CD8-positive, alpha-beta memory T cell (primary cell): Measurements from ENCODE around the gene SPATS2. TPM values are rescaled to one million over a fixed set of nuclear protein-coding genes. Genes with fewer than 3 reads are reported as not detected.
"Not testable (repeated sequence)": the region's sequence is repeated elsewhere in the genome, so short reads cannot be mapped to it uniquely, and the experiment has no call there.

Experiments
- CTCF ChIA-PET: fragments of 350-600 bp; sonication (Branson Sonifier 250); formaldehyde crosslinking; loops from one replicate; lab custom pipeline; 2021; ENCODE audit warnings: antibody characterized with exemption; lab: Charles Lee
- POLR2A ChIA-PET: fragments of 350-600 bp; sonication (Branson Sonifier 250); formaldehyde crosslinking; loops from one replicate; lab custom pipeline; 2021; ENCODE audit warnings: antibody characterized with exemption; lab: Charles Lee
- DNase-seq, 5 donors: peaks; one replicate each; pipeline versions ENCODE4 v3.0.0 to v3.0.0-alpha.2; 2020 to 2022; ENCODE audit warnings: mixed read lengths in 1 of 5
- H3K27ac ChIP-seq: one replicate; pipeline ENCODE4 v1.7.0; 2013; ENCODE audit warnings: low read depth, mild to moderate bottlenecking, low read length, moderate library complexity
- H3K27me3 ChIP-seq: 2 replicates; pipeline ENCODE4 v1.7.0; 2013; ENCODE audit warnings: low read length, mild to moderate bottlenecking; ENCODE audit not compliant: insufficient read depth, poor library complexity, severe bottlenecking
- H3K36me3 ChIP-seq: 2 replicates; pipeline ENCODE4 v1.7.0; 2013; ENCODE audit warnings: mild to moderate bottlenecking, low read length, moderate library complexity; ENCODE audit not compliant: insufficient read depth
- H3K4me1 ChIP-seq: 2 replicates; pipeline ENCODE4 v1.7.0; 2013; ENCODE audit warnings: mild to moderate bottlenecking, low read length, moderate library complexity; ENCODE audit not compliant: insufficient read depth
- H3K4me3 ChIP-seq: 2 replicates; pipeline ENCODE4 v1.7.0; 2013; ENCODE audit warnings: mild to moderate bottlenecking, low read length
- H3K9me3 ChIP-seq: 2 replicates; pipeline ENCODE4 v1.7.0; 2013; ENCODE audit warnings: mild to moderate bottlenecking, low read length
- H3K27ac Mint-ChIP-seq, 8 donors: one replicate each; pipeline ENCODE4 v1.8.0; 2020 to 2021; ENCODE audit warnings: mixed read lengths in 8 of 8, mild to moderate bottlenecking in 6 of 8, inconsistent platforms in 3 of 8, moderate library complexity in 3 of 8
- H3K27me3 Mint-ChIP-seq, 2 donors: one replicate each; pipeline ENCODE4 v1.8.0; 2020 to 2021; ENCODE audit warnings: mixed read lengths in 2 of 2, mild to moderate bottlenecking in 1 of 2, moderate library complexity in 1 of 2
- H3K36me3 Mint-ChIP-seq, 3 donors: one replicate each; pipeline ENCODE4 v1.8.0; 2020 to 2021; ENCODE audit warnings: mixed read lengths in 3 of 3, inconsistent platforms in 1 of 3, mild to moderate bottlenecking in 1 of 3
- H3K4me1 Mint-ChIP-seq, 3 donors: one replicate each; pipeline ENCODE4 v1.8.0; 2020 to 2021; ENCODE audit warnings: mixed read lengths in 3 of 3, inconsistent platforms in 1 of 3, mild to moderate bottlenecking in 1 of 3
- H3K4me3 Mint-ChIP-seq, 7 donors: one replicate each; pipeline ENCODE4 v1.8.0; 2020 to 2021; ENCODE audit warnings: mixed read lengths in 7 of 7, mild to moderate bottlenecking in 6 of 7, moderate library complexity in 4 of 7, inconsistent platforms in 2 of 7
- H3K9me3 Mint-ChIP-seq, 5 donors: one replicate each; pipeline ENCODE4 v1.8.0; 2020 to 2022; ENCODE audit warnings: mixed read lengths in 5 of 5, mild to moderate bottlenecking in 3 of 5, moderate library complexity in 2 of 5, inconsistent platforms in 1 of 5
- polyA plus RNA-seq: library from polyadenylated mRNA; unstranded; fragments of 300-500 nt; fragmentation: Illumina TruSeq; gene quantifications from one replicate; pipeline ENCODE4 v1.2.3, GENCODE V29; 2021
- total RNA-seq, 2 experiments: library from RNA; stranded (reverse); gene quantifications; one replicate each; pipeline ENCODE4 v1.2.3, GENCODE V29; 2021

The SPATS2 gene
- total and polyA plus RNA-seq, 3 experiments from 2014 or later: 7.6 to 9.4 (median 9.1) TPM

- Mint-ChIP-seq H3K4me1 (no peaks in the 10 kb centered on the region), H3K9me3 (no peaks in the 10 kb centered on the region), H3K36me3 (peaks cover 0 to 2% (median 0%) of the 10 kb centered on the region in 3 donors), H3K4me3 (no peak overlapping the region), H3K27me3 (no peaks in the 10 kb centered on the region), H3K27ac (no peak overlapping the region)
- H3K36me3 ChIP-seq: no peaks in the 10 kb centered on the region
- DNase-seq: no peak
- H3K9me3 ChIP-seq: no peaks in the 10 kb centered on the region
- H3K27me3 ChIP-seq: no peaks in the 10 kb centered on the region
- ChIA-PET POLR2A (no interaction called here), CTCF (no interaction called here)
- no peaks in the 10 kb centered on the region for H3K4me1 ChIP-seq
- no peak overlapping the region for H3K27ac ChIP-seq
- no peak overlapping the region for H3K4me3 ChIP-seq
Observed at GRCh38 chr12:49417558-49417957, 50.3 kb downstream of the SPATS2 start.

- POLR2A ChIA-PET: no interaction called here
- H3K4me3 ChIP-seq: no peak overlapping the region
- Mint-ChIP-seq H3K27me3 (no peaks in the 10 kb centered on the region), H3K4me3 (no peak overlapping the region), H3K4me1 (no peaks in the 10 kb centered on the region), H3K36me3 (peaks cover 0 to 2% (median 0%) of the 10 kb centered on the region in 3 donors), H3K27ac (no peak overlapping the region), H3K9me3 (no peaks in the 10 kb centered on the region)
- H3K27ac ChIP-seq: no peak overlapping the region
- CTCF ChIA-PET: no interaction called here
- H3K9me3 ChIP-seq: no peaks in the 10 kb centered on the region
- H3K4me1 ChIP-seq: no peaks in the 10 kb centered on the region
- no peaks in the 10 kb centered on the region for H3K27me3 ChIP-seq
- no peaks in the 10 kb centered on the region for H3K36me3 ChIP-seq
- no peak for DNase-seq
Observed at GRCh38 chr12:49420556-49420955, 53.3 kb downstream of the SPATS2 start.

- Mint-ChIP-seq H3K36me3 (peaks cover 0 to 4% (median 2%) of the 10 kb centered on the region in 3 donors), H3K4me3 (no peak overlapping the region), H3K27me3 (no peaks in the 10 kb centered on the region), H3K27ac (peak overlapping the region in 1 of 8 donors; percentile 23), H3K4me1 (no peaks in the 10 kb centered on the region), H3K9me3 (no peaks in the 10 kb centered on the region)
- H3K9me3 ChIP-seq: no peaks in the 10 kb centered on the region
- no peak for DNase-seq
- H3K4me1 ChIP-seq: no peaks in the 10 kb centered on the region
- CTCF ChIA-PET: no interaction called here
- H3K36me3 ChIP-seq: no peaks in the 10 kb centered on the region
- H3K4me3 ChIP-seq: no peak overlapping the region
- H3K27ac ChIP-seq: no peak overlapping the region
- POLR2A ChIA-PET: no interaction called here
- no peaks in the 10 kb centered on the region for H3K27me3 ChIP-seq
Observed at GRCh38 chr12:49422114-49422513, 54.9 kb downstream of the SPATS2 start.

GRCh38 chr12:49428793-49429192, 61.5 kb downstream of the SPATS2 start:
- ChIA-PET CTCF (no interaction called here), POLR2A (no interaction called here)
- H3K27me3 ChIP-seq: no peaks in the 10 kb centered on the region
- H3K9me3 ChIP-seq: no peaks in the 10 kb centered on the region
- peaks cover 0 to 4% (median 0%) of the 10 kb centered on the region in 3 donors for H3K36me3 Mint-ChIP-seq
- H3K27ac ChIP-seq: no peak overlapping the region
- DNase-seq: no peak
- H3K4me1 Mint-ChIP-seq: no peaks in the 10 kb centered on the region
- no peak overlapping the region for H3K27ac Mint-ChIP-seq
- H3K4me1 ChIP-seq: no peaks in the 10 kb centered on the region
- no peak overlapping the region for H3K4me3 ChIP-seq
- no peaks in the 10 kb centered on the region for H3K27me3 Mint-ChIP-seq
- no peak overlapping the region for H3K4me3 Mint-ChIP-seq
- no peaks in the 10 kb centered on the region for H3K9me3 Mint-ChIP-seq
- no peaks in the 10 kb centered on the region for H3K36me3 ChIP-seq

GRCh38 chr12:49432616-49433015, 65.4 kb downstream of the SPATS2 start:
- no peaks in the 10 kb centered on the region for H3K36me3 Mint-ChIP-seq
- Histone ChIP-seq H3K9me3 (no peaks in the 10 kb centered on the region), H3K27ac (no peak overlapping the region), H3K36me3 (no peaks in the 10 kb centered on the region), H3K27me3 (no peaks in the 10 kb centered on the region), H3K4me3 (no peak overlapping the region), H3K4me1 (no peaks in the 10 kb centered on the region)
- no peak overlapping the region for H3K4me3 Mint-ChIP-seq
- H3K27ac Mint-ChIP-seq: no peak overlapping the region
- no peaks in the 10 kb centered on the region for H3K4me1 Mint-ChIP-seq
- ChIA-PET CTCF (no interaction called here), POLR2A (no interaction called here)
- no peak for DNase-seq
- H3K9me3 Mint-ChIP-seq: no peaks in the 10 kb centered on the region
- no peaks in the 10 kb centered on the region for H3K27me3 Mint-ChIP-seq

GRCh38 chr12:49436799-49437198, 69.5 kb downstream of the SPATS2 start:
- H3K4me3 Mint-ChIP-seq, H3K4me1 Mint-ChIP-seq, H3K9me3 ChIP-seq, CTCF ChIA-PET, H3K27me3 Mint-ChIP-seq, H3K36me3 ChIP-seq, H3K36me3 Mint-ChIP-seq, H3K27ac Mint-ChIP-seq, H3K27ac ChIP-seq, H3K4me1 ChIP-seq, POLR2A ChIA-PET, H3K9me3 Mint-ChIP-seq, DNase-seq, H3K27me3 ChIP-seq, H3K4me3 ChIP-seq: not testable (repeated sequence)

GRCh38 chr12:49439042-49439441, 71.8 kb downstream of the SPATS2 start:
- H3K36me3 Mint-ChIP-seq: peaks cover 0 to 3% (median 0%) of the 10 kb centered on the region in 3 donors
- no peaks in the 10 kb centered on the region for H3K36me3 ChIP-seq
- no peak overlapping the region for H3K4me3 ChIP-seq
- POLR2A ChIA-PET: no interaction called here
- no peaks in the 10 kb centered on the region for H3K9me3 ChIP-seq
- H3K4me1 Mint-ChIP-seq: peaks cover 0 to 6% (median 2%) of the 10 kb centered on the region in 3 donors
- no peaks in the 10 kb centered on the region for H3K4me1 ChIP-seq
- no peaks in the 10 kb centered on the region for H3K9me3 Mint-ChIP-seq
- no peaks in the 10 kb centered on the region for H3K27me3 Mint-ChIP-seq
- H3K27ac ChIP-seq: no peak overlapping the region
- no peaks in the 10 kb centered on the region for H3K27me3 ChIP-seq
- H3K4me3 Mint-ChIP-seq: no peak overlapping the region
- CTCF ChIA-PET: no interaction called here
- DNase-seq: no peak
- peak overlapping the region in 1 of 8 donors; percentile 7 for H3K27ac Mint-ChIP-seq

- peaks cover 0 to 3% (median 0%) of the 10 kb centered on the region in 3 donors for H3K36me3 Mint-ChIP-seq
- H3K9me3 Mint-ChIP-seq: no peaks in the 10 kb centered on the region
- Histone ChIP-seq H3K4me3 (no peak overlapping the region), H3K4me1 (no peaks in the 10 kb centered on the region), H3K9me3 (no peaks in the 10 kb centered on the region), H3K27ac (no peak overlapping the region), H3K36me3 (no peaks in the 10 kb centered on the region), H3K27me3 (no peaks in the 10 kb centered on the region)
- no peaks in the 10 kb centered on the region for H3K27me3 Mint-ChIP-seq
- H3K27ac Mint-ChIP-seq: peak overlapping the region in 1 of 8 donors; percentile 31
- H3K4me3 Mint-ChIP-seq: no peak overlapping the region
- DNase-seq: no peak
- POLR2A ChIA-PET: no interaction called here
- CTCF ChIA-PET: no interaction called here
- peaks cover 0 to 6% (median 2%) of the 10 kb centered on the region in 3 donors for H3K4me1 Mint-ChIP-seq
Observed at GRCh38 chr12:49440035-49440434, 72.8 kb downstream of the SPATS2 start.

- Histone ChIP-seq H3K27me3 (no peaks in the 10 kb centered on the region), H3K27ac (no peak overlapping the region), H3K4me3 (no peak overlapping the region), H3K36me3 (no peaks in the 10 kb centered on the region), H3K9me3 (no peaks in the 10 kb centered on the region), H3K4me1 (no peaks in the 10 kb centered on the region)
- H3K4me3 Mint-ChIP-seq: no peak overlapping the region
- H3K36me3 Mint-ChIP-seq: peaks cover 0 to 3% (median 0%) of the 10 kb centered on the region in 3 donors
- ChIA-PET POLR2A (no interaction called here), CTCF (no interaction called here)
- DNase-seq: no peak
- peaks cover 0 to 6% (median 2%) of the 10 kb centered on the region in 3 donors for H3K4me1 Mint-ChIP-seq
- H3K27me3 Mint-ChIP-seq: no peaks in the 10 kb centered on the region
- H3K27ac Mint-ChIP-seq: peak overlapping the region in 3 of 8 donors; percentile 2 to 48 (median 4)
- H3K9me3 Mint-ChIP-seq: no peaks in the 10 kb centered on the region
Observed at GRCh38 chr12:49442915-49443314, 75.7 kb downstream of the SPATS2 start.
